Astrocyte of the hippocampus (primary cell): ENCODE data around the gene UBAP2.
"Not testable (repeated sequence)": the region's sequence is repeated elsewhere in the genome, so short reads cannot be mapped to it uniquely, and the experiment has no call there.

ENCODE experiments used
- DNase-seq: peaks from one replicate; pipeline ENCODE4 v3.0.0; 2011; ENCODE audit warnings: low read depth, low spot score

UBAP2 gene

DNA sequence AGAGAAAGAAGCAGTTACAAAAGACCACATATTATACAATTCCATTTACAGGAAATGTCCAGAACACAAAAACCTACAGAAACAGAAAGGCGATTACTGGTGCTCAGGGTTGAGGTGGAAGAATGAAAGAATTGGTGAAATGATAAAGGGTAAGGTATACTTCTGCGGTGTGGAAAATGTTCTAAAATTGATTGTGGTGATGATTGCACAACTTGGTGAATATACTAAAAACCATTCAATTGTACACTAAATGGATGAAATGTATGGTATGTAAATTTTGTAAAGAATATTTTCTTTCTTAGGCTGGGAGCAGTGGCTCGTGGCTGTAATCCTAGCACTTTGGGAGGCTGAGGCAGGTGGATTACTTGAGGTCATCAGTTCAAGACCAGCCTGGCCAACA, 72.3 kb downstream of the UBAP2 start:
- no peak for DNase-seq

DNA sequence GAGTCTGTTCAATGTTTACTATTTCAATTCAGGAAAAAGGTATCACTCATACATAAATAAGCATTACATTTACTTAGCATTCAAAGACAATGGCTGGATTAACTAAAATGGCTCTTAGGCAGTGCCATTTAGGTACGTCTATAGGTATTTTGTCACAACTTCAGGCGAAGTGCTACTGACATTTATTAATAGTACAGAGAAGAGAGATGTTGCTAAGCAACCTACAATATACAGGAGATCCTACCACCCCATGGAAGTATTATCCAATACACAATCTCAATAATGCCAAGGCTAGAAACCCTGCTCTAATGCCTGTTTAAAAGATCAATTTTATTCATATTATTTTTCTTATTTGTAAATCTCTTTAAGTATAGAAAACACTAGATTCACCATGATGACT, 76.0 kb downstream of the UBAP2 start:
- no peak for DNase-seq

DNA sequence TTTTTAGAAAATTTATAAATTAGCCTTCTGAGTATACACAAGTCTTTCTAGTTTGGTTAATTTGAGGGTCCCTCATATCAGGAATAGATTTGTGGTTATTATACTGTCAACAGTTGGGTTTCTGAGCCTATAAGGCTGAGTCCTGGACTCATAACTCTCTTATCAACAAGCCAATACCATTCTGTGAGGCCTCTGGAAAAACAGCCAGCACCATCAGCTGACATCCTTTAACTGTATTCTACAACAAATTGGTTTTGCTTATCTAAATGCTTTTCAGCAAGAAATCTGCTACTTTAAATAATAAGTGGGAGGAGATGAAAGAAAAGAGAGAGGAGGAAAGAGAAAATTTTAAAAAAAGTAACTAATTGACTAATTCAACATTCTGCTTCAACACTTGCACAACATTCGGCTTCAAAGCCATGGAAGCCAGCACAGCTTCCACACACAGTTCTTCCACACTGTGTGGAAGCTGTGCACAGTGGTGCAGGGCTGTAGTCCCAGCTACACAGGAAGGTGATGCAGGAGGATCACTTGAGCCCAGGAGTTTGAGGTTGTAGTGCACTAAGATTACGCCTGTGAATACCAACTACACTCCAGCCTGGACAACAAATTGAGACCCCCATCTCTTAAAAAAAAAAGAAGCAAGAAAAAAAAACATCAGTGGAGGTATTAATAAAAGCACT, 84.5 kb downstream of the UBAP2 start:
- no peak for DNase-seq

DNA sequence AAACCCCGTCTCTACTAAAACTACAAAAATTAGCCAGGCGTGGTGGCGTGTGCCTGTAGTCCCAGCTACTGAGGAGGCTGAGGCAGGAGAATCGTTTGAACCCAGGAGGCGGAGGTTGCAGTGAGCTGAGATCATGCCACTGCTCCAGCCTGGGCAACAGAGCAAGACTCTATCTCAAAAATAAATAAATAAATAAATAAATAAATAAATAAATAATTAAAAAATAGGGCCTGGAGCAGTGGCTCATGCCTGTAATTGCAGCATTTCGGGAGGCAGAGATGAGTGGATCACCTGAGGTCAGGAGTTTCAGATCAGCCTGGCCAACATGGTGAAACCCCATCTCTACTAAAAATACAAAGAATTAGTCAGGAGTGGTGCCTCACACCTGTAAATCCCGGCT, 86.2 kb downstream of the UBAP2 start:
- DNase-seq = not testable (repeated sequence)

DNA sequence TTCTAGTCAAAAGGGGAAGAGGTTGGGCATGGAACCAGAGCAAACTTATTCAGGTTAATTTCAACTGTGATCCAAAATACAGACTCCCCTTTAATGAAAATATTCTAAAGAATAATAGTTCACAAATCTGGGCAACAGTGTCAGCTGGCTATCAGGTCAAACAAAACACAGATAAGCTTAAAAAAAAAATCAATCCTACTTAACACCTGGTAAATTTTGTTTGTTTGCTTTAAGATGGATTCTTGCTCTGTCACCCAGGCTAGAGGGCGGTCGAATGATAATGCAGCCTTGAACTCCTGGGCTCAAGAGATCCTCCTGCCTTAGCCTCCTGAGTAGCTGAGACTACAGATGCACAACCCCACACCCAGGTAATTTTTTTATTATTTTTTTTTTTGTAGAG, 89.0 kb downstream of the UBAP2 start:
- no peak for DNase-seq

DNA sequence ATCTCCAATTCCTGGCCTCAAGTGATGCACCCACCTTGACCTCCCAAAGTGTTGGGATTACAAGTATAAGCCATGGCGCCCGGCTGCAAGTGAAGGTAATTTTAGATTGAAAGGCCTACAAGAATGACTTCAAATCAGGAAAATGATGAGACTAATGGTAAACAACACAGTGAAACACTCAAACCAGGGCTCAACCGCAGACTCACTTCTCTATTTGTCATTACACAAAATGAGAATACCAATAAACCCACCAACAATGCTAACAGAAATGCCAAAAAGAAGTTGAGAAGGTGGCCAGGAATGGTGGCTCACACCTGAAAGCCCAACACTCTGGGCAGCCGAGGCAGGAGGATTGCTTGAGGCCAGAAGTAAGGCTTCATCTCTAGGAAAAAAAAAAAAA, 92.1 kb downstream of the UBAP2 start:
- no peak for DNase-seq

DNA sequence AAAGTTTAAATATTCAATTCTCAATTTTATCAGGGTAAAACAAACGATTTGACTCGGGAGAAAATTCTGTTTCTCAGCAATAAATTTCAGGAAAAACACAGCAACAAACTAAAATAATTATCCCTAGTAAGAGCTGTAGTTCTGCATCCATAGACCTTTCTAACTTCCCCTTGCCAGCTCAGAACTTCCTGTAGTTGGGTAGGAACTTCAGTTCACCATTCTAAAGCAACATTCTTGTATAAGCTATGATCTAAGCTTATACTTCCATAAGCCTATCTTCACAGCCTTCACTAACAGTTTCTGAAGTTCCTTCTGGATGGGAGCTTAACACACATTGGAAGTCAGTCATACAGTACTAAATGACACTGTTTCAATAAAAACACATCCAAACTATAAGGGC, 96.6 kb downstream of the UBAP2 start:
- DNase-seq = no peak

DNA sequence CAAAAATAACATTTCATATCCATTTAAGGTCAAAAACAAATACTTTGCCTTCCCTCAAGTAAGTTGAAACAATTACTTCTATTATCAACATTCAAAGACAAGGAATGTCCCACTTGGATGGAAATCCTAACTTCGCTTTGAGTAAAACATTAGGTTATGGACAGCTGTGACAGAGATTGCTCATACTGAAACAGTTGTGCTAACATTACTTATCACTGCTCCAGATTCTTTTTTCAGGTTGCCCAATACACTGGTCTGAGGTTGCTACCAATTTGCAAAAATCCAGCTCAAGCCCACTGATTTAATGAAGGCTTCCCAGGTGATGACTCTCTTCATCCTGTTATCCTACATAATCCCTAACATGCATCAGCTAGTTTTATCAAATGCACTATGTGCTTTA, 98.3 kb downstream of the UBAP2 start:
- no peak for DNase-seq

DNA sequence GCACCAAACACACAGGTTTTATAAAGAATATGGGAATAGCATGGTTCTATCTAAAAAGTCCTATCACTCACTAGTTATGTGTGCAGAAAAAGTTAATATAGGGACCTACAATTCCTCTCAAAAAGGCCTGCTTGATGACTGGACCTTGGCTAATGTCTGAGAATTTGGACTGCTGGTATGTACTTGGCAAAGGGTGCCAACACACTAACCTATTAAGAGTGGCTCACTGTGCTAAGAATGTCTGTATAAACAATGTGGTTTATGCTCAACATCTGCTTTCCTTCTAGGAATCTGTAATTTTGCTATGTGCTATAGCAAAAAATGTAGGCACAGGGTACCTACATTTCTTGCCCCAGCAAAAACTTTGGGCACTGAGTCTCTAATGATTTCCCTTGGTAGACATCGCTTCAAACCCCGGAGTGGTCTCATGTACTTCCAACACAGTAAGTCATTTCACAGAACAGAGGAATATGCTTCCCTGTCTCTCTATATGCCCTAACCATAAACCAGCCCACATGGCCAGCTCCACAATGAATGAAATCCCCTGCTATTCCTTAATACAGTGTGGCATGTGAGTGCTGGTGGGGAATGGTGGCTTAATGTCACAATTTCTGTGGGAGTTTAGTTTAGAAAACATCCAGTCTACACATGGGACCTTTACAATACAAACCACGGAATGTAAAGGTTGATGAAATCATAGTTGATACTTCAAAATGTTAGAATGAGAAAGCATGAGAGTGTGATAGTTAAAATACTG, 101.7 kb downstream of the UBAP2 start:
- peak; percentile 95 for DNase-seq

DNA sequence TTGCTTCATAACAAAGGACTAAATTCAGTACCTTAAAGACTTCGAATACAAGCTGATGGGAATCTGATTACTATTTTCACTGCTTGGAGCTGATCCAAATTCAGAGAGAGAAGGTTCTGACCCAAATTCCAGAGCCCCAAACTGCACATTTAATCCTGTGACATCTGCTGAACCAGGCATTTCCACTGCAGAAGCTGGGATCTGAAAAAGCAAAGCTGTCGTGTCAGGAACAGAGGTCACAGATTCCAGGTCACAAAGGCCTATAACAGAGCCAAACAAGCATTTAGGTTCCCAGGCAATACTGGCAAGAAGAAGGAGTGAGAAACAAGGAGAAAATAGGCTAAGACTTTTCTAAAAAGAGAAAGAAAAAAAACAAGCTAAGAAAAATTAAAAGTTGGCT, 105.3 kb downstream of the UBAP2 start:
- no peak for DNase-seq

DNA sequence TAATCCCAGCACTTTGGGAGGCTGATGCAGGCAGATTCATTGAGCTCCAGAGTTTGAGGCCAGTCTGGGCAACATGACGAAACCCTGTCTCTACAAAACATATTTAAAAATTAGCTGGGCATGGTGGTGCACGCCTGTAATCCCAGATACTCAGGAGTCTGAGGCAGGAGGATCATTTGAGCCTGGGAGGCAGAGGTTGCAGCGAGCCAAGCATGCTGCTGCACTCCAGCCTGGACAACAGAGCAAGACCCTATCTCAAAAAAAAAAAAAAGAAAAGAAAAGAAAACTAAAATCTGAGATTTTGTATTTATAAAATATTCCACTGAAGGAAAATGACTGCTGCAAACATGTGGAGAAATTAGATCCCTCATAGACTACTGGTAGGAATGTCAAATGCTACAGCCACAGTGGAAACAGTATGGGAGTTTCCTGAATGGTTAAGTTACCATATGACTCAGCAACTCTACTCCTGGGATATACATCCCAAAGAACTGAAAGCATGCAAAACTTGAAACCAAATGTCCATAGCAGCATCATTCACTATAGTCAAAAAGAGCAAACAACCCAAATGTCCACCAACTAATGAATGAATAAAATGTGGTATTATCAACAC, 106.1 kb downstream of the UBAP2 start:
- peak; percentile 51 for DNase-seq

DNA sequence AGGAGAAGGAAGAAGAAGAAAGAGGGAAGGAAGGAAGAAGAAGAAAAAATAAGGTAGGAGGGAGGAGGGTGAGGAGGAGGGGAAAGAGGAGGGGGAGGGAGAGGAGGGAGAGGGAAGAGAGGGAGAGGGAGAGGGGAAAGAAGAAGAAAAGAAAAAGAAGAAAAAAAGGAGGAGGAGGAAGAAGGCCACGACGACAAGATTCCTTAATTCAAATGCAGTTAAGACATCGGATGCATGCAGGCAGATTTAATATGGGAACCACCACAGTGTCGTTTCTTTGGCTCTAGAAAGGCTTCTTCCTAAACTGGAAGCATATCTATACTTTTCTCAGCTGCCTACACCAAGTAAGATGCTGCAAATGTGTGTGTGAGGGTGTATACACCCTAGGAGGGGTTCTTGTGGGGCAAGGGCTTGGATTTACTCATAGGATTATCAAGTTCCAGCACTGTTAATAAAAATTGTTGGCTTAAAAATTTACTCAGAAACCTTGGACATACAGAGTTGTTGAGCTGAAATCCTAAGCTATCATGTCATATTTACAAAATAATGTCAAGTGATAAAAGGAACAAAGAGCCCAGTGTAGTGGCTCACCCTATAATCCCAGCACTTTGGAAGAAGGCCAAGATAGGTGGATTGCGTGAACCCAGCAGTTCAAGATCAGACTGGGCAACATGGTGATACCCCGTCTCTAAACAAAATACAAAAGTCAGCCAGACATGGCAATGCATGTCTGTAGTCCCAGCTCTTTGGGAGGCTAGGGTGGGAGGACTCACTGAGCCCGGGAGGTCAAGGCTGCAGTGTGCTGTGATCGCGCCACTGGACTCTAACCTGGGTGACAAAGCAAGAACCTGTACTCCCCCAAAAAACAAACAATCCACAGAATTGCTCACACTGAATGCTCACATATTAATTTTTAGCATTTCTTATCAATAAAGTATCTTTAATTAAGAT, 108.5 kb downstream of the UBAP2 start:
- DNase-seq = no peak

DNA sequence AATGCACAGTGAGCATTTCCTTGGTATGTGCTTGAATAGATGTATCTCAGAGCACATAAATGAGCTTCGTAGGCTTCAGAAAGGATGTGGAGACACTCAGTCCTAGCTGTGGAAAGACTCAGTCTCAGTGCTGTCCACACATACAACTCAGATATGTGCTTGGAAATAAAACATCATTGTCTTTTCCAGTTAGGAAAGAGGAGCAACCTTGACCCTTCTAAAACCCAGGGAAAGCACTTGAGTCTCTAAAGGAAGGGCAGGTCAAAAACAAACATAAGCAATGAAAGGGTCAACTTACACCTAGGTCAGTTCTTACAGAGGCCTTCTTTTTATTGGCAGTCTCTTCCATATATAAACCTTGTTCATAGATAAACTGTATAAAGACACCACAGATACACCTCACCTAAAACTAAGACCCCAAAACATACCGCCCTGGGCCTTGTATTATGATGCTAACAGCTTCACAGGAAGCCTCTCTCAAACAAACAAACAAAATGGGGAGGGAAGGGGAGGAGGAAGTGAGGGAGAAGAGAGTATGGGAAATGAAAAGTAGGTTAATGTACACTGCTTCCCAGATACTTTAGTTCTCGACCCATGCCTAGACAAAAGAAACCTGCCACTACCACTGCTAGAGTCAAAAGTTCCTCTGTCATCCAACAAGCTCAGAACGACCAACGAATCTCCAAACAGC, 114.4 kb downstream of the UBAP2 start:
- no peak for DNase-seq

DNA sequence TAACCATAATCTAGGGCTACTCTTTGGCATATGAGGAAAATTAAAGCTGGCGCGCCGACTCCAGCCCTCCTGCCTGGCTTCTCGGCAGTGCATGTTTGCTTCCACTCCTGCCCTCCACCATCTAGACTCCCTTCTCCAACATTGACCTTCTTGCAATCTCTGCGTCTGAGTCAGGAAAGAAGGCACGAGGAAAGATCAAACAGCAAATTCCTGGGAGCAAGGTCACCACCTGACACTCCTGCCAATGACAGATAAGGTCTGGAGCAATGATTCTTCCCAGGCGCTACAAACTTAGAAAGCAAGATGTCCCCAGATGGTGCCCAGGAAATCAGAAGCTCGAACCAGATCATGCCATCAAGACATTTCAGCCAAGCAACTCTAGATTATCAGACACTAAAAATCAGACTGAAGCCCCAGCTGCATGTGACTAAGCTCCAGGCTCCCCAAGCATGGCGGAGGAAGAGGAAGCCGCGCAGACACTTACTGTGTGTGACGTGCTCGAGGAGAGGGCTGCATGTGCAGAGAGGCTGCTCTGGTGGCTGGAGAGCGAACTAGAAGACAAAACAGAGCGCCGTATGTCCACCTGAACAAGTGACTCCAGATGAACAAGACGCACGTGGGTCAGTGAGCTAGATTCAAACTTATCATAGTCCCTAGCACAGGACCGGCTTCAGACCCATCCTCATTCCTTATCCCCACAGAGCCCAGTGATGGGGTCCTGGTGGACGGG, 116.4 kb downstream of the UBAP2 start:
- DNase-seq = no peak

DNA sequence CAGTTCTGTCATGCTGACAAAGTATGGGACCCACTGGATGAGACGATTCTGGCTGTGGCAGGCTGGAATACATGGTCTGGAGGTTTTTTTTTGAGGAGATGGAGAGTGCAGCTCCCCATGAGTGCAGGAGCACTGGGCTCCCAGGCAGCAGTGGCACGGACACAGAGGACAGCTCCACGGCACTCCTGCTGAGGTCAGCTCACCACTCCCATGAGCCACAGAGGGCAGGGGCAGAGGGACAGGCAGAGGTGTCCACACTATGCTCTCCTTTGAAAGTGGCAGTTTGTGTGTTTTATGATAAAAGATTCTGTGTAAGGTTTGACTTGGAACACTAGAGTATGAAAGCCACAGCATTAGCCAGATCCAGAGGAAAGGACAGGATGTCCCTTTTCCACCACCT, 117.4 kb downstream of the UBAP2 start:
- DNase-seq = no peak

DNA sequence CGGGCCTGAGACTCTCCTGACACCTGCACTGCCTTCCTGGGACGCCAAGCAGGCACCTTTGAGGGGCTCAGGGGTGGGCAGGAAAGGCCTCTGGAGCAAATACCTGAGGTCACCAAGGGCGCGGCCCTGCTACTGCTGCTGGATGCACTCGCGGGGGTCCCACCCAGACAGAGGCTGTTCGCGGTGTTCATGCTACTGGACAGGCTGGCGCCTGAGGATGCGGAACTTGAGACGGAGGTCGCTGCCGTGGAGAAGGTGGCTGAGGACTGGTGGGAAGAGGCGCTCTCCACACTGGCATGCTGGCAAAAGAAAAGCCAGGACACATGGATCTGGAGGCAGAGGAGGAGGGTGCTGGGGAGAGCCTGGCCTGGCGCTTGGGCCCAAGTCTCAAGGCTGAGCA, 121.0 kb downstream of the UBAP2 start:
- DNase-seq = no peak

DNA sequence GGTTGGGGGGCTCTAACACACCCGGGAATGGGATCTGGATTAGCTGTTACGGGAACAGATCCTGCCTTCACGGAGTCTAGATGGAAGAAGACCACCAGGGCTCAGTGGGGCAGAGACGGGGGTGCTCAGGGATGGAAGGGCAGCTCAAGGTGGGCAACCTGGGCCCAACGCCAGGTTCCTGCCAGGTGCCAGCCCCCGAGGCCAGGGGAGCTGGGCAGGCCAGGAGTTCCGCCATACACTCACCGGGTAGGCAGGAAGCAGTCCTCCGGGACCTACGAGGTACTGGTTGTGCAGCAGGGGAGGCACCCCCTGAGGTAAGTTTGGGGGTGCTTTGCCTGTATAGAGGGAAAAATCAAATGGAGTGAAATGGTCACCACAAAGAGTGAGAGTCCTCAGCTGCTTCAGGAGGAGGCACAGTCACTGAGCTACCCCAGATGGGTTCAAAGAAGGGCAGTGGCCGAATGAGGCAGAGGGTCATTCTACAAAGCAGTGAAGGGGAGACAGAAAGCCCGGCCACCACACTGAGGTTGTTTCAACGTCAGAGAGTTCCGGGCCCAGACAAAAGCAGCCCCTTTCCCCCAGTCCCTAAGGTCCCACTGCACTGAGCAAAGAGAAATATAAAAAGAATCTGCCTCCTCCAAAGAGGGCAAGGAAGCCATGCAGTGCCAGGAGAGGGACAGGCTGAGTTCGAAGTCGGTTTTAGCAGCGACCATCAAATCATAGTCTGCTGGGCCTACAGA, 121.8 kb downstream of the UBAP2 start:
- DNase-seq = no peak

DNA sequence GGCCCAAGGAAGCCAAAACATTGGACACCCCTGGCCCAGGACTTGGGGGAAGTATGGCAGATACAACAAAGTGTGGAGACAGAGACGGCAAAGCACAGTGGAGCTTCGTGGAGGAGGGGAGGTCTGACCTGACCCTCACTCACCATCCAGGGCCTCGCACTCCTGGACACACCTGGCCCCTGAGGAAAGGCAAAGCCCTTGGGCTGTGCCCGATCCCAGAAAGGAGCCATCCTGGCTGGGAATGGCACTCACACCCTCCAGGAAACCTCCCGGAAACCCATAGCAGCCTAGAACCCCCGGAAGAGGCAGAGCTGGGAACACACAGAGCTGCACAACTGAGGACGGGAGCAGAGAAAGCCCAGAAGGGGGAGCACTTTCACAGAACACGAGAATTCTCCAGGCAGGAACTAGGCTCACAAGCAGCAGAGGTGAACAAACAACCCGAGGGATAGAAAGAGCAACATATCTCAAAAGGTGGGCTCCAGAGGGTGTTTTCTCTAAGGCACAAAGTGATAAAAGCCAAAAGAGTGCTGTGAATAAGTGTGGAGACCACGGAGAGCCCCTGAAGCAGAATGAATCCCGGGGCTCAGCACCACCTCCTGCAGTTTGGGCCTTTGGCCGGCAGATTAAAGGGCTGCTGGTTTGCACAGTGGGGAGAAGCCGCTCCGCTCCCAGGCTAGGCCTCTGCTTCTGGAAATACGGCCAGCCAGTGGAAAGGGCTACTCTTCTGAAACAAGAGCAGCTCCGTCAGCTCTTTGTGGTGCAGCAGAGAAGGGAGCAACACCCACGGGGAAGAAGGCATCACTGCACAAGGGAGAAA, 123.5 kb downstream of the UBAP2 start:
- peak; percentile 77 for DNase-seq
